AG04449 (cell line): ENCODE data around the gene MRNIP.
A peak's percentile ranks its signal among the peaks of the same experiment; 100 is the strongest.

Experiments
- CTCF ChIA-PET: fragments of 350-600 bp; formaldehyde crosslinking; extraction: SDS; loops from one replicate; lab custom pipeline; 2021; ENCODE audit warnings: antibody characterized with exemption; lab: Yijun Ruan, JAX
- POLR2A ChIA-PET: fragments of 400-600, 350-600 bp; formaldehyde crosslinking; extraction: SDS; loops from one replicate; lab custom pipeline; 2020; ENCODE audit warnings: antibody characterized with exemption, inconsistent platforms; lab: Yijun Ruan, JAX
- DNase-seq: peaks from one replicate; pipeline ENCODE4 v3.0.0-alpha.2; 2010; ENCODE audit warnings: low read depth, low spot score
- H3K4me3 ChIP-seq: 2 replicates; pipeline ENCODE4 v1.5.1; 2011; ENCODE audit warnings: low read depth, mild to moderate bottlenecking, control low read depth, low read length
- TF ChIP-seq, protein P1 (sequence below): IDR thresholded peaks from one replicate; pipeline ENCODE4 v1.5.1; 2011; ENCODE audit warnings: mild to moderate bottlenecking, moderate library complexity, low read length, control low read depth, inconsistent platforms; ENCODE audit not compliant: insufficient read depth; ENCODE audit errors: missing control alignments

Gene MRNIP

DNA sequence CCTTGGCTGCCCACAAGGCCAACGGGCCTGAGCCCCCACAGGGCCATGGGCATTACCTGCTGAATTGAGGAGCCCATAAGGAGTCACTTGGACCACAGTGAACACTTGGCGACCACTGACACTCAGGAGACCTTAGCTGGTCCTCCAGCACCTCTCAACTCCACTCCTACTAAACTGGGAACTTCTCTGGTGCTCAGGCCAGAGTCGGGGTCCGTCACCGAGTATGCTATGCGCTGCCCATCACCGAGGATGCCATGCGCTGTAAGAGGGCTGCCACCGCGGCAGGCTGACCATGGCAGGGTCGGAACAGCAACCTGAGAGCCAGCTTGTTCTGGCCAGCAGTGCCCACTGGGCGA, 38.5 kb downstream of the MRNIP start:
- DNase-seq: no peak
- TF ChIP-seq, protein P1, sequence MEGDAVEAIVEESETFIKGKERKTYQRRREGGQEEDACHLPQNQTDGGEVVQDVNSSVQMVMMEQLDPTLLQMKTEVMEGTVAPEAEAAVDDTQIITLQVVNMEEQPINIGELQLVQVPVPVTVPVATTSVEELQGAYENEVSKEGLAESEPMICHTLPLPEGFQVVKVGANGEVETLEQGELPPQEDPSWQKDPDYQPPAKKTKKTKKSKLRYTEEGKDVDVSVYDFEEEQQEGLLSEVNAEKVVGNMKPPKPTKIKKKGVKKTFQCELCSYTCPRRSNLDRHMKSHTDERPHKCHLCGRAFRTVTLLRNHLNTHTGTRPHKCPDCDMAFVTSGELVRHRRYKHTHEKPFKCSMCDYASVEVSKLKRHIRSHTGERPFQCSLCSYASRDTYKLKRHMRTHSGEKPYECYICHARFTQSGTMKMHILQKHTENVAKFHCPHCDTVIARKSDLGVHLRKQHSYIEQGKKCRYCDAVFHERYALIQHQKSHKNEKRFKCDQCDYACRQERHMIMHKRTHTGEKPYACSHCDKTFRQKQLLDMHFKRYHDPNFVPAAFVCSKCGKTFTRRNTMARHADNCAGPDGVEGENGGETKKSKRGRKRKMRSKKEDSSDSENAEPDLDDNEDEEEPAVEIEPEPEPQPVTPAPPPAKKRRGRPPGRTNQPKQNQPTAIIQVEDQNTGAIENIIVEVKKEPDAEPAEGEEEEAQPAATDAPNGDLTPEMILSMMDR: no peak
- ChIA-PET CTCF (interaction anchor here (1.6 kb wide), 1 partner anchor 24 kb away, joined by 9 read pairs; no protein-coding TSS in a partner anchor), POLR2A (interaction anchor here (0.5 to 2.6 kb wide), 15 partner anchors 9 to 511 kb away, joined by 3 to 15 read pairs (median 4); partner anchors contain the start of genes HNRNPH1, MAML1 and MGAT4B)
- peak overlapping the region; percentile 86 for H3K4me3 ChIP-seq

DNA sequence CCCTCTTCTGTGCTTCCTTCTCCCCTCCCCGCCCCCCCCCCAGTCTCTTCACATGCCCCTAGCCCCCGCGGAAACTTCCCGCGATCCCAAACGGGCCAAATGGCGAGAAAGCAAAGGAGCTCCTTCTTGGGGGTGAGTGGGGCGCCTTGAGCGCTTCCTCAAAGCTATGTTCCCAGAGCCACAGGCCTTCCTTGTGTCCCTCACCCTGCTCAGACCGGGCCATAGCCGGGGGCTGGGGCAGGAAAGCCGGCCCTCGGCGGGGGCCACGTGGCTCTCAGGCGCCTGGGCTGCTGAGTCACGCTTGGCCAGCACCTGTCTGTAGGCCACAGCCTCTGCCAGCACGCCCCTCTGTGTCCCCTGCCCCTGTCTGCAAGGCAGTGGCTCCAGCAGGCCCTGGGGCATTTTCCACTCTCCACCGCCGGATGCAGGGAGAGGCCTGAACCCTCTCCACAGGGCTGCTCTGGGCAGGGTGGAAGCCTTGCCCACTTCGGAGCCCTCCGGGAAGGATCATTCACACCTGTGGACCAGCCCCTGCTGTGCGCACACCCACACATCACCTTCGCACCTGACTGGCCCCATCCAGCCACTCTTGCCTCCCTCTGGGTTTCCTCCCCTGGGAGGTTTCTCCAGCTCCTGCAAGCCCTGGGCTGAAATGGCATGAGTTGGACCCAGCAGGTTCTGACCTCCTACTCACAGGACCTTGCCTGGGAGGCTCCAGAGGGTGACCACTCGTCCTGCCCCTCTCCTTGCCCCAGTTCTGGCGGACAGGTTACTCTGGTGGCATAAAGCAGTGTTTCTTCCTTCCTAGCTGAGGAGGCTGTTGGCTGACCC, 39.1 kb downstream of the MRNIP start:
- no peak overlapping the region; the same call in 1 of the 2 replicates for H3K4me3 ChIP-seq
- DNase-seq: no peak
- ChIA-PET POLR2A (interaction anchor here (1.0 to 2.6 kb wide), 8 partner anchors 8 to 511 kb away, joined by 3 to 15 read pairs (median 8); partner anchors contain the start of genes HNRNPH1, MAML1 and MGAT4B), CTCF (interaction anchor here (0.6 to 1.6 kb wide), 5 partner anchors 17 to 205 kb away, joined by 3 to 9 read pairs (median 4); no protein-coding TSS in a partner anchor)
- TF ChIP-seq, protein P1: no peak

DNA sequence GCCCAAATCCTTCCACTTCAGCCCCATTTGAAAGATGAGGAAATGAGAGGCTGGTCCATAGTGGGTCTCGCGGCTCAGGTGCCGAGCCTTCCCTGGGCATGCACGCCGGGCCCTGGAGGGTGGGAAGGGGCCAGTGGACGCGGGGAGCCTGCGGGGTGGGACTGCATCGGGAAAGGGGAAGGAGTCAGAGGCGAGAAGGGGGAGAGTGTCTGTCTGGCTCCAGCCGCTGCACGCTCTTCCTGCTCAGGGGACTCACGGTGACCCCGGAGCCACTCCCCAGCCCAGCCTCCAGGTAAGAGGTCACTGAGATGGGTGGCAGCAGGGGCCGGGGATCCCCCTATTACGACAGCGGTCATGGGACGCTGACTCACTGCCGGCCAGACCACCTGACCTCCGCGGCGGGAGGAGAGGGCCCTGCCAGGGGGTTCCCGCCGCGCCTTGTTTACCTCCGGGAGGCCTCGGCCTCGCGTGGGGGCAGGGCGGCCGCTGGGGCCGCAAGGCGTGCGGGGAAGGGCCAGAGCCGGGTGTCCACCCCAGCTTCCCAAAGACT, 39.8 kb downstream of the MRNIP start:
- TF ChIP-seq, protein P1: no peak
- POLR2A ChIA-PET: interaction anchor here (1.0 to 2.6 kb wide), 2 partner anchors 7 to 12 kb away, joined by 3 to 15 read pairs; no protein-coding TSS in a partner anchor
- CTCF ChIA-PET: interaction anchor here (1.0 to 1.1 kb wide), 3 partner anchors 17 to 205 kb away, joined by 3 to 6 read pairs (median 4); no protein-coding TSS in a partner anchor
- peak; percentile 65 for DNase-seq
- peak overlapping the region; percentile 40 for H3K4me3 ChIP-seq

DNA sequence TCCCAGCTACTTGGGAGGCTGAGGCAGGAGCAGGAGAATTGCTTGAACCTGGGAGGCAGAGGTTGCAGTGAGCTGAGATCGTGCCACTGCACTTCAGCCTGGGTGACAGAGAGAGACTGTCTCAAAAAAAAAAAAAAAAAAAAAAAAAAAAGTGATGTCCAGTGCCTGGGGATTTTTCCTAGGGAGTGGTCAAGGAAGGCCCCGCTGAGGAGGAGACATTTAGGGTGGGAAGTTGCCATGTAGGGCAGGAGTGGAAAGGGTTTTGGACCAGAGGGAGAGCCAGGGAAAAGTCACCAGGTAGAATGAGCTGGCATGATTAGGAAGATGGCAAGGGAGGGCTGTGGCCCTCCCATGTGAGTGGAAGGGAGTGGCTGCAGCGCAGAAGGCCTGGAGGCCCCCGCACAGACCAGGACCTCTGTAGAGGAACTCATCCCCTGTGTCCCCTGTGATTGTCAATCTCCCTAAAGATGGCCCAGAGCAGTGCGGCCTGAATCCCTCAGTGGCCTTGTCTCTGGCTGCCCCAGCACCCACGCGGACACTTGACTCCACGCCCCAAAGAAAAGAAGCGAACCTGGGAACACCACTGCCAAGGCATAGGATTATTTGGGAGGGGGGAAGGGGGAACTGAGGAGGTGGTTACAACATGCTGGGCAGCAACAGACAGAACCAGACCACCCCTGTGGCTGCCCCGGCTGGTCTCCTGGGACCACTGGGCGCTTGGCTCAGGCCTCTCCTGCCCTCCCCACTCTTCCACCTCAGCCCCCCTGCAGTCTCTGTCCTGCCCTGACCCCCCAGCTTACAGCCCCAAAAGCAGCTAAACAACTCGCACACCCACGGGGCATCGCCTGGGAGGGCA, 40.5 kb downstream of the MRNIP start:
- no peak for DNase-seq
- CTCF ChIA-PET: interaction anchor here (0.8 kb wide), 1 partner anchor 22 kb away, joined by 3 read pairs; no protein-coding TSS in a partner anchor
- POLR2A ChIA-PET: no interaction called here
- TF ChIP-seq, protein P1: no peak
- H3K4me3 ChIP-seq: no peak overlapping the region; the same call in 1 of the 2 replicates

DNA sequence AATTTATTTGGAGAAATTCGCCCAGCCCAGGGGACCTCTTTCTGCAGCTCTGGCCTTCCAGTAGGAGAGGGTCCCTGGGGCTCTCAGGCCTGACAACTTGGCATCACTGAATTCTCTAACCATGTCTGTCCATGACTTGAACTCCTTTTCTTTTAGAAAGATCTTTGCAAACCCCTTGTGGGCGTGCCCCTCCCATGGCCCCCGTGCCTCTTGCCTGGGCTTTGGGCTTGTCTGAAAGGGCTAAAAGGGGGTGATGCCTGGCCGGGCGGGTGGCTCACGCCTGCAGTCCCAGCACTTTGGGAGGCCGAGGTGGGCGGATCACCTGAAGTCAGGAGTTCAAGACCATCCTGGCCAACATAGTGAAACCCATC, 41.2 kb downstream of the MRNIP start:
- H3K4me3 ChIP-seq: no peak overlapping the region; the same call in 1 of the 2 replicates
- no peak for DNase-seq
- CTCF ChIA-PET: interaction anchor here (0.8 kb wide), 1 partner anchor 21 kb away, joined by 3 read pairs; no protein-coding TSS in a partner anchor
- TF ChIP-seq, protein P1: no peak
- POLR2A ChIA-PET: no interaction called here
